HG03571 (cell line): ENCODE data around the gene PLIN4.
"Not testable (repeated sequence)": the region's sequence is repeated elsewhere in the genome, so short reads cannot be mapped to it uniquely, and the experiment has no call there.

Source experiments
- ATAC-seq: cut with Tn5 transposase; IDR thresholded peaks from one replicate; pipeline ENCODE4 v1.9.1; 2021; ENCODE audit not compliant: unreplicated experiment

The PLIN4 gene, protein sequence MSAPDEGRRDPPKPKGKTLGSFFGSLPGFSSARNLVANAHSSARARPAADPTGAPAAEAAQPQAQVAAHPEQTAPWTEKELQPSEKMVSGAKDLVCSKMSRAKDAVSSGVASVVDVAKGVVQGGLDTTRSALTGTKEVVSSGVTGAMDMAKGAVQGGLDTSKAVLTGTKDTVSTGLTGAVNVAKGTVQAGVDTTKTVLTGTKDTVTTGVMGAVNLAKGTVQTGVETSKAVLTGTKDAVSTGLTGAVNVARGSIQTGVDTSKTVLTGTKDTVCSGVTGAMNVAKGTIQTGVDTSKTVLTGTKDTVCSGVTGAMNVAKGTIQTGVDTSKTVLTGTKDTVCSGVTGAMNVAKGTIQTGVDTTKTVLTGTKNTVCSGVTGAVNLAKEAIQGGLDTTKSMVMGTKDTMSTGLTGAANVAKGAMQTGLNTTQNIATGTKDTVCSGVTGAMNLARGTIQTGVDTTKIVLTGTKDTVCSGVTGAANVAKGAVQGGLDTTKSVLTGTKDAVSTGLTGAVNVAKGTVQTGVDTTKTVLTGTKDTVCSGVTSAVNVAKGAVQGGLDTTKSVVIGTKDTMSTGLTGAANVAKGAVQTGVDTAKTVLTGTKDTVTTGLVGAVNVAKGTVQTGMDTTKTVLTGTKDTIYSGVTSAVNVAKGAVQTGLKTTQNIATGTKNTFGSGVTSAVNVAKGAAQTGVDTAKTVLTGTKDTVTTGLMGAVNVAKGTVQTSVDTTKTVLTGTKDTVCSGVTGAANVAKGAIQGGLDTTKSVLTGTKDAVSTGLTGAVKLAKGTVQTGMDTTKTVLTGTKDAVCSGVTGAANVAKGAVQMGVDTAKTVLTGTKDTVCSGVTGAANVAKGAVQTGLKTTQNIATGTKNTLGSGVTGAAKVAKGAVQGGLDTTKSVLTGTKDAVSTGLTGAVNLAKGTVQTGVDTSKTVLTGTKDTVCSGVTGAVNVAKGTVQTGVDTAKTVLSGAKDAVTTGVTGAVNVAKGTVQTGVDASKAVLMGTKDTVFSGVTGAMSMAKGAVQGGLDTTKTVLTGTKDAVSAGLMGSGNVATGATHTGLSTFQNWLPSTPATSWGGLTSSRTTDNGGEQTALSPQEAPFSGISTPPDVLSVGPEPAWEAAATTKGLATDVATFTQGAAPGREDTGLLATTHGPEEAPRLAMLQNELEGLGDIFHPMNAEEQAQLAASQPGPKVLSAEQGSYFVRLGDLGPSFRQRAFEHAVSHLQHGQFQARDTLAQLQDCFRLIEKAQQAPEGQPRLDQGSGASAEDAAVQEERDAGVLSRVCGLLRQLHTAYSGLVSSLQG (N-terminal part only)

DNA sequence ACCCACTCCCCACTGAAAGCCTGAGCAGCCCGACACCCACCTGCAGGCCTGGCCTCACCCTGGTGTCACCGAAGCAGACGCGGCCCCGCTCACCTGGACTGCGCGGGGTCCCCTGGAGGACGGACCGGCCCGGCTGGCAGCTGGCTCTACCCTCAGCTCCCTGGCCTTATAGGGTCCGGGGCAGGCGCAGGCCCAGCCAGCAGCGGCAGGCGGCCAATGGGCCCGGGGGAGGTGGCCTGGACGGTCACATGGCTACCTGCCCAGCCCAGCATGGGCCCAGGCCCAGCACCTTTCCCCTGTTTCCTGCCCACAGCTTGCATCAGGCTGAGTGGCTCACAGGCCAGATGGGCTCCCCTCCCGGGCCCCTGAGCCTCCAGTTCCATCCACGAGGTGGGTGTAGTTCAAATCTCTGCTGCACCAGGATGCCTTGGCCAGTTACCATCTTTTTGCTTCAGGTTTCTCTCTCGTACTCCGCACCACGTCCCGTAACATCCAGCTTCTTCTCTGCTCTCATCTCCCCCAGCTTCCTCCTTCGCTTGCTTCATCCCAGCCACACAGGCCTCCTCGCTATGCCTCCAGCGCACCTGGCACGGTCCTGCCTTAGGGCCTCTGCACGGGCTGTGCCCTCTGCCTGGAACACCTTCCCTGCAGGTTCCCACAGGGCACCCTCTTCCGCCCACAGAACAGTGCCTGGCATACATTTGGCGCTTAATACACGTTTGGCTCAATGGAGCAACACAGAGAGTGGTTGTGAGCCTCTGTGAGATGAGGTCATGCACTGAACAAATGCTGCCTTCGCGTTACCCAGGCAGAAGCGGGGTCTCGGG lies at the start of gene PLIN4:
TSS of gene PLIN4 (minus strand) at position 142 of the 827 bp plus-strand sequence. CDS start 214 bp downstream, outside the sequence.
- no peak for ATAC-seq

DNA sequence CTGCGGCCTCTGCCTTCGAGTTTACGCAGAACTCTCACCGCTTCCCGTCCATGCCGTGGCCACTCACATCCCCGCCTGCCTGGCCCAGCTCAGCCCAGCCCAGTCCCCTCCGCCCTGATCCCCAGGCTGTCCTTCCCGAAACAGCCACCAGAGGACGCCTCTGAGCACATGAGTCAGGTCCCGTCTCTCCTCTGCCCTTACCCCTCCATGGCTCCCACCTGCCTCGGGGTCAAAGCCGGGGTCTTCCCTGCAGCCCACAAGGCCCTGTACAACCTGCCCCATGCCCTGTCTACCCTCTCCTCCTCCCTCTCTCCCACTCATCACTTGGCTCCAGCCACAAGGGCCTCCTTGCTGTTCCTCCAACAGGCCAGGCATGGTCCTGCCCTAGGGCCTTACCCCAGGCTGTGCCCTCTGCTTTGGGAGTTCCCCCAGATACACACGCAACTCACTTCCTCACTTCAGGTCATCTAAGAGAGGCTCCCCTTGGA lies 49.3 kb upstream of the PLIN4 start:
- ATAC-seq = no peak

DNA sequence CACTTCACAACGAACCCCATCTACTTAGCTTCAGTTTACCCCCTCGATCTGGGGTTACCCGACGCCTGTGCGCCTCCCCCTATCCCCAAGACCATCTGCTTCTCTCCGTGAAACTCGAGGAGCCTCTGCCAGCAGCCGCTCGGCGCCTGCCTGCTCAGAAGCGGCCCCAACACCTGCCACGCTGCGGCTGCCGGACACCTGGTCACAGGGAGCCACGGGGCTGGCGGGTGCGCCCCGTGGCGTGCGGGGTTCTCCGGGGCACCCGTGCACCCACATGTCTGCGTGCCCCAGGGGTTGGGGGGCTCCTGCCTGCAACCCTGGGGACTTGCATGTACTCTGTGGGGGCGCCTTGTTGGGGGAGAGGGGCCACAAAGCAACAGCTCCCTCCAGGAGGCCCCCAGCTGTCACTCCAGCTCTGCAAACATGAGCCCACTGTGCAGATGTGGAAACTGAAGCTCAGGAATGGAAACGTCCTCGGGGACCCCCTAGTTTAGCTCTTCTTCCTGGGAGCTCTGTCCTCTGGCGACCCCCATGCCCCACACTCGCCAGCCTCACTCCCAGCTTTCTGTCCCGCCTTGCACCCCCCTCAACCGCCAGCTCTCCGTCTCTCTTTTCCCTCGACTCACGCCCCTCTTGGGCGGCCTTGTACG lies 48.2 kb upstream of the PLIN4 start:
- ATAC-seq = no peak

DNA sequence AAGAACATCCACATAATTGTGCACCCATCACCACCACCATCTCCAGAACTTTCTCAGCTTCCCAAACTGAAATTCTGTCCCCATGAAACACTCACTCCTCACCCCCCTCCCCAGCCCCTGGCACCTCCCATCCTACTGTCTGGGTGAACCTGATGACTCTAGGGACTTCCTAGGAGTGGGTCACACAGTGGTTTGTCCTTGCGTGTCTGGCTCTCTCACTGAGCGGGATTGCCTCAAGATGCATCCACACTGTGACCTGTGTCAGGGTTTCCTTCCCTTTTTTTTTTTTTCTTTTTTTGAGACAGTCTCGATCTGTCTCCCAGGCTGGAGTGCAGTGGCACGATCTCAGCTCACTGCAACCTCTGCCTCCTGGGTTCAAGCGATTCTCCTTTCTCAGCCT lies 45.3 kb upstream of the PLIN4 start:
- not testable (repeated sequence) for ATAC-seq

DNA sequence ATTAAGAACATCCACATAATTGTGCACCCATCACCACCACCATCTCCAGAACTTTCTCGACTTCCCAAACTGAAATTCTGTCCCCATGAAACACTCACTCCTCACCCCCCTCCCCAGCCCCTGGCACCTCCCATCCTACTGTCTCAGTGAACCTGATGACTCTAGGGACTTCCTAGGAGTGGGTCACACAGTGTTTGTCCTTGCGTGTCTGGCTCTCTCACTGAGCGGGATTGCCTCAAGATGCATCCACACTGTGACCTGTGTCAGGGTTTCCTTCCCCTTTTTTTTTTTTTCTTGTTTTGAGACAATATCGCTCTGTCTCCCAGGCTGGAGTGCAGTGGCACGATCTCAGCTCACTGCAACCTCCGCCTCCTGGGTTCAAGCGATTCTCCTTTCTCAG lies 43.8 kb upstream of the PLIN4 start:
- not testable (repeated sequence) for ATAC-seq

DNA sequence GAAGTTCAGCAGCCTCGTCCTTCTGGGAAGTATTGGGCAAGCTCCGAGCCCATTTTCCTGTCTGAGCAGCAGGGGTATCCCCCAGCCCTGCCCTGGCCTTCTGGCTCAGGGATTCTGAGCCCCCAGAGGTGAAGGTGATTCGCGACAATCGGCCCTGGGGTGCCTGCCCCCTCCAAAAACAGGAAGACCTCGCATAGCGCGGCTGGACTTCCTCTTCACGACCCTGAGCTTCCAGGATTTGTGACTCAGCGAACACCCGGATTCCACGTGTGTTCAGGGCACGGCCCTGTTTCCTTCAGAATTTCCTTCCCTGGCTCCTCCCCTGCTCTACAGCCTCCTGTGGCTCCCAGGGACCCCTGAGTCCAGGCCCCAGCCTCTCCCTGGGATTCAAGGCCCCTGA lies 41.3 kb upstream of the PLIN4 start, which contains the start of gene SEMA6B:
TSS of gene SEMA6B (minus strand) at position 116 of the 400 bp plus-strand sequence. CDS start 1,227 bp downstream, outside the sequence.
- ATAC-seq = no peak

DNA sequence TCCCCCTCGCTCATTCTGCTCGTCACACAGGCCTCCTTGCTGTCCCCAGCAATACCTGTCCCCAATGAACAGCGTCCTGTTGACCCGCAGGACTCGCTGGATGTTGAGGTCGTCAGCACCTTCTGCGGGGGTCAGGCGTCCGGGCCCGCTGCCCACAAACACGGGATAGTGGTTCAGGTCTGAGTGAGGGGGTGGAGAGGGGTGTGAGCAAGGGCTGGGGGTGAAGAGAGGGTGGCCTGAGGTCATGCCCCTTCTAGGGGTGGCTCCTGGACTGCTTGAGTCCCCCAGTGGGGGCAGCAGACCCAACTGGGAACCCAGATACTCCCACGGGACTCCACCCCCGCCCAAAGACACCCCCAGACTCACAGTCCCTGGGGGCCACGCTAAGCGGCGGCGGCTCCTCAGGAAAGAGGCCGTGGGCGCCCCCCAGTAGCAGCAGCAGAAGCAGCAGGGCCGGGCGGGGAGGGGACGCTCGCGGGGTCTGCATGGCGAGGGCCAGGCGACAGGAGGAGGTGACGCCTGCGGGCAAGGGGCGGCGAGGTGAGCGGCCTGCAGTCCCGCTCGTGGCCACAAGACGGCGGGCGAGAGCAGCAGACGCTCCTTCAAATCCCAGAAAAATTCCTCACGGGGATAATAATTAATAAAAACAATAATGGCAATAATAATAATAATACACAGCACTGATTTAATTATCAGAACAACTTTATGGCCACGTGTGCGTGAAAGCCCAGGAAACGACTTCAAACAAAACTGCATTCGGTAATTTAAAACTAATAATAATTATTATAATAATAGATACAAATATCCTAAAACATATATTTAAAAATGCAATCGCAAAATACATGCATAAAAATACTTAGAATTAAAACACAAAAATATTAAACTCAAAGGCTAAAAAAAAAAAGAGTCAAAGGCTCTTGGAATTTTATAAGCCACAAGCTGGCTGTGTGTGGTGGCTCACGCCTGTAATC lies 40.0 kb upstream of the PLIN4 start:
- no peak for ATAC-seq

DNA sequence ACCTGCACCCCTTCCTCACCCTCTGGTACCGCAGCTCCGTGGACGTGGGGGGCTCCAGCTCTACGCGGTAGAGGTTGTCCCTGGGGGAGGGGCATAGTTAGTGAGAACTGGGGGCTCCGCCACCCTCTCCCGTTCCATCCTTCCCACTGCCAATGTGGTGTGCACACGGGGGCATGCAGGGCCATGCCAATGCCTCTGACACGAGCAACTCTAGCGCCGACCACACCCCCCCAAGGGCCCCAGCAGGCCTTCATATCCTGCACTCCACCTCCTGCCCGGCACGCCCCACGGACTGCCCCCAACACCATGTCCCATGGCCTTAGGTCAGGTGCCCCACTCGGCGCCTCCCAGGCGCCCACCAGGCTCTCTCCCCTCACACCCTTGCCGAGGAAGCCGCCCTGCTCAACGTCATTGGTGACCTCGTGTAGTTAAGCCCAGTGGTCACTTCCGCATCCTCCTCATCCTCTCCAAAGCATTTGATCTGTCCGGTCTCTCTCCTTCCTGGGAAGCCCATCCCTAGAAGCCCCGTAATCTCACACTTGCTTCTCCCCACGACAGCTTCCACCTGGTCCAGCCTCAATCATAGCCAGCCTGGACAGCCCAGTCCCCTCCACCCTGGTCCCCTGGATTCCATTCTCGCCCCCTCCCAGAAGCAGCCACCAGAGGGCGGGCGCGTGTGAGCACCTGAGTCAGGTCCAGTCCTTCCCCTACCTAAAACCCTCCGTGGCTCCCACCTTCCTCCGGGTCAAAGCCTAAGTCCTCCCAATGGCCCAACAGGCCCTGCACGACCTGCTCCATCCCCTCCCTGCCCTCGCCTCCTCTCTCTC lies 39.1 kb upstream of the PLIN4 start:
- no peak for ATAC-seq

DNA sequence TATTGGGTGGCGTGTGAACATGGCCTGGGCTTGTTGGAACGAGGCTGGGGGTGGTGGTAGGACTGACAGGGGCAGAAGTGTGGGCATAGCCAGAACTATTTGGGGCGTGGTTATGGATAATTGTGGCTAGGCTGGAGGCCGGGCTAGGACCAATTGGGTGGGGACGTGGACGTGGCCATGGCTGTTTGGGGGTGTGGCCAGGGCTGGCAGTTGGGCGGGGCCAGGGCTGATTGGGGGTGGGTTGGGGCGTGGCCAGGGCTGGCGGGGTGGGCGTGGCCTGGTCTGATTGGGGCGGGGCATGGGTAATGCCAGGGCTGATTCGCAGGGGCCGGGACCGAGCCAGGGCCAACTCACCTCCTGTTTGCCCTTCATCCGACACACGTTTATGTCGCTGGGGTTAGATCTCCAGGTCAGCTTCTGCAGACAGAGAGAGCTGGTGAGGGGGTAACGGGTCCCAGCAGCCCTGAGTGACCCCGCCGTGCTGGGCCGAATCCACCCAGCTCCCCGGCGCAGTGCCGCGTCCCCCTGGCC lies 38.4 kb upstream of the PLIN4 start:
- no peak for ATAC-seq

DNA sequence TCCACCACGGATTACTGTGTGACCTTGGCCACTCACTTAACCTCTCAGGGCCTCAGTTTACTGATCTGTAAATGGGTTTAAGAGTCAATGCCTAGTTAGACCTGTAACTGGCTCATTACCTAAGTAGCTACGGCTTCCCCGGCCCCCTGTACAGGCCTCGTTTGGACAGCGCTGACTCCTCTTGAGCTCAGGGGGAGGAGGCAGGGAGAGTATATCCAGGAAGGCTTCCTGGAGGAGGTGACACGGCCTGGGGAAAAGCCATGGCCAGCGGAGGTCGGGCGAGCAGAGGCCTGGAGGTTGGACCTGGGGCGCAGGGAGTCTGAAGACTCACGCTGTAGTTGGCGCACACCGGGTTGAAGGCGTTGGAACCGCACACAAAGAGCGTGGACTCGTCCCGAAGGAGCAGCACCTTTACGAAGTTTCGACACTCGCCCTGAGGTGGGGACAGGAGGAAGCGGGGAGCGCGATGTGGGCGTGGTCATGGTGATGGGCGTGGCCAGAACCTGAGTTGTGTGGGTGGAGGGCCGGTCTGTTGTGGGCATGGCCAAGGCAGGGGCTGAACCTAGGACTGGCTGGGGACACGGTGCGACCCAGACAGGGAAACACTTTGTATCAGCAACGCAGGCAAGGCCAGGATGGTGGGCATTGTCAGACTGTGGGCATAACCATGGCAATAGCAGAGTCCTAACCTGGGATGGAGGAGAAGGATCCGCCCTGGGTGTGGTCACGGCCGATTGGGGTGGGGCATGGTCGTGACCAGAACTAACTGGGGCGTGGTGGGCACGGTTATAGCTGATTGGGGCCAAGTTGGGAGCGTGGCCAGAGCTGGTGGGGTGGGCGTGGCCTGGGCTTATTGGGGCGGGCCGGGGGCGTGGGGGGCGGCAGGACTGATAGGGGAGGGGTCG lies 37.6 kb upstream of the PLIN4 start:
- ATAC-seq = no peak

DNA sequence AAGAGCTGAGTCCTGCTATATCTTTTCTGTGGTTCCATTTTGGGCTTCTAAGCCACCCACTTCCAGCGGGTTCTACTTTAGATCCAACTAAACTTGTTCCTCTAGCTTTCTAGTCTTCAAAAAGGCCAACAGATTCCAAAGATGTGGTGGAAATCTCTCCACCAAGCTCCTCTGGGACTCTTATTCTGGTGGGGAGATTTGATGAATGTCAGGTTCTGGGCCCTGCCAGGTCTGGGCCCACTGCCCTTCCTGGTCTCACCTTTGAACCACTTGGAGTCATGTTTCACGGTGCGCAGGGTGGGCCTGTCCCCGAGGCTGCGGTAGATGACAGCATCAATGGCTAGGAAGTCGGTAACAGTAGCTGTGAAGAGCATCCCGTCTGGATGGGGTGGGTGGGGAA lies 36.4 kb upstream of the PLIN4 start:
- ATAC-seq = no peak

DNA sequence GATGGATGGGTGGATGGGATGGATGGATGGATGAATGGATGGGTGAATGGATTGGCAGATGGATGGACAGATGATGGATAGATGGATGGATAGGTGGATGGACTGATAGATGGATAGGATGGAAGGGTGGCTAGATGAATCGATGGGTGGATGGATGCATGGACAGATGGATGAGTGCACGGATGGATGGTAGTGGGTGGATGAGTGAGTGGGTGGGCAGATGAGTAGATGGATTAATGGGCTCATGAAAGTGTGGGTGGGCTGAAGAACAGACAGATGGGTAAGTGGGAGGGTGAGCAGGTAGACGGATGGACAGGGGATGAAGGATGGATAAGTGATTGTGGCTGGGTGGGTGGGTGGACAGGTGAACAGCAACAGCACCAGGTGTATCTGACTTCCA lies 35.5 kb upstream of the PLIN4 start:
- ATAC-seq = no peak

DNA sequence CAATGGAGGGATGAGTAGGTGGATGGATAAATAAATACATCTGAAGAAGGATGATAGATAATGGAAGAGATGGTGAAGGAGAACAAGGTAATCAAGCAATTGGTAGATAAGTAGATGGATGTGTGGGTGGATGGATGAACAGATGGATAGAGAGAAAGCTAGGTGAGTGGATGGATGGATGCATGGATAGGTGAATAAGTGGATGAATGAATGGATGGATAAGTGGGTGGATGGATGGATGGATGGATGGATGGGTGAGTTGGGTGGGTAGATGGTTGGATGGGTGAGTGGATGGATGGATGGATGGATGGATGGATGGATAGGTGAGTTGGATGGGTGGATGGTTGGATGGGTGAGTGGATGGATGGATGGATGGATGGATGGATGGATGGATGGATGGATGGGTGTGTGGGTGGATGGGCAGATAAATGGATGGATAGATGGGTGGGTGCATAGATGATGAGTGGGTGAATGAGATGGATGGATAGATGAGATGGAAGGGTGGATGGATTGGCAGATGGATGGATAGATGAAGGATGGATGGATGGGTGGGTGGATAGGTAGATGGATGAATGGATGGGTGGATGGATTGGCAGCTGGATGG lies 34.9 kb upstream of the PLIN4 start:
- ATAC-seq = no peak

DNA sequence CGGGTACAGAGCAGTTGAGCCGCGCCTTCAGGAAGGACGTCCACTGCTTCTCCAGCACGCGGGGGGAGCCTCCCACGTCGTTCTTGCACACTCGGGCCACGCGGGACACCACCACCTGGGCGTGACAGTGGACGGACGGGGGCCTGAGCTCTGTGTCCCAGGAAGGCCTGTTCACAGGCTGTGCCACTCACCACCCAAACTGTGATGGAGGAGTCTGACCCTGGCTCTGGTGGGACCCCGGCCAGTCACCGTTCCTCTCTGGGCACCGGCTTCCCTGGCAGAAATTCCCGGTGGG lies 34.2 kb upstream of the PLIN4 start:
- ATAC-seq = no peak

DNA sequence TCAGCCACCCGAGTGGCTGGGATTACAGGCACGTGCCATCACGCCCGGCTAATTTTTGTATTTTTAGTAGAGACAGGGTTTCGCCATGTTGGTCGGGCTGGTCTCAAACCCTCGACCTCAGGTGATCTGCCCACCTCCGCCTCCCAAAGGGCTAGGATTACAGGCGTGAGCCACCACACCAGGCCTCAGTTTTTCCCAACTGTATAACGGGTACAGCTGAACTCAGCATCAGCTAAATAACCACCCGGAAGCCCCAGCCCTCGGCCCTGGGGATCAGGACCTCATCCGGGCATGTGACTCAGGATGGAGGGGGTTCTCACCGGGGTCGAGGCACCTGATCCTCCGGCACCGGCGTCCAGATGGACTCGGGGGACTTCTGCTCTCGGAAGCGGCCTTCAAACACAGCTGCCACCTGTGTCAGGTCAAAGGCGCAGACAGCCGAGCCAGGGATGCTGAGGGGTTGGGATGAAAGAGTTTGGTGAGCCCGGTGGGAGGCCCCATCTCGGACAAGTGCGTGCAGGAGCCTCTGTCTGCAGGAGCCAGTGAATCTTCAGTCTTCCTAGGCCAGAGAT lies 32.3 kb upstream of the PLIN4 start:
- no peak for ATAC-seq

DNA sequence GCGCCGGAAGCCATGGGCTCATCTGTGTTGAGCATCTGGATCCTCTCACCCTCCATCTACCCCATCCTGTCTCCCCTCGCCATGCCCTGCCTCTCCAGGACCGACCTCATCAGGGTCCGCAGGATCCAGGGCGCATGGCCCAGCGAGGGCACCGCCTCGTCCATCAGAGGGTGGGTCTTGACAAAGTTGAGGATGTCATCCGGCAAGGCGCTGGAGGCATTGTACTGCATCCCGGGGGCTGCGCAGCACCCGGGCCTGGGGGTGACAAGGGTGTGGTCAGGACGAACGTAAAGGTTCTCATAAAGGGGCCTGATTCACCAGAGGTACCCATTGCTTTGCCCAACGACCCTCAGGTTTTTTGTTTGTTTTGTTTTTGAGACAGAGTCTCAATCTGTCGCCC lies 31.7 kb upstream of the PLIN4 start:
- ATAC-seq = no peak
